Measurements from ENCODE around the gene LHFPL4.

- TF ChIP-seq BHLHE40 (IDR thresholded peaks at IDR 0.05; ENCODE audit: borderline replicate concordance) = no peak
- TF ChIP-seq SP1 (IDR thresholded peaks at IDR 0.05) = no peak
- TF ChIP-seq L3MBTL2 (conservative IDR thresholded peaks at IDR 0.05) = no peak
- TF ChIP-seq TARDBP (IDR thresholded peaks at IDR 0.05) = no peak
- TF ChIP-seq ZNF384 (IDR thresholded peaks at IDR 0.05) = no peak
- TF ChIP-seq FOXM1 (IDR thresholded peaks at IDR 0.05; ENCODE audit: borderline replicate concordance) = no peak
- no peak for TF ChIP-seq ARNT (IDR thresholded peaks at IDR 0.05)
- TF ChIP-seq SUZ12 (IDR thresholded peaks at IDR 0.05) = no peak
- no peak for TF ChIP-seq FOXK2 (IDR thresholded peaks at IDR 0.05)
- TF ChIP-seq LEF1 (IDR thresholded peaks at IDR 0.05; ENCODE audit: borderline replicate concordance) = no peak
Observed at GRCh38 chr3:9455596-9456131, 98.0 kb downstream of the LHFPL4 start.
